AG09309 (cell line): Measurements from ENCODE around the gene RAP1GAP.

Source experiments
- DNase-seq: peaks from one replicate; pipeline ENCODE4 v3.0.0-alpha.2; 2010; ENCODE audit warnings: low read depth
- H3K4me3 ChIP-seq: 2 replicates; pipeline ENCODE4 v1.5.1; 2011; ENCODE audit warnings: mild to moderate bottlenecking, low read depth, low read length, moderate library complexity; ENCODE audit not compliant: control insufficient read depth
- TF ChIP-seq, protein P1 (sequence below): IDR thresholded peaks from 2 replicates; pipeline ENCODE4 v1.5.1; 2011; ENCODE audit warnings: mild to moderate bottlenecking, low read depth, low read length, inconsistent platforms; ENCODE audit not compliant: insufficient read depth, control insufficient read depth; ENCODE audit errors: missing control alignments

Gene RAP1GAP

DNA sequence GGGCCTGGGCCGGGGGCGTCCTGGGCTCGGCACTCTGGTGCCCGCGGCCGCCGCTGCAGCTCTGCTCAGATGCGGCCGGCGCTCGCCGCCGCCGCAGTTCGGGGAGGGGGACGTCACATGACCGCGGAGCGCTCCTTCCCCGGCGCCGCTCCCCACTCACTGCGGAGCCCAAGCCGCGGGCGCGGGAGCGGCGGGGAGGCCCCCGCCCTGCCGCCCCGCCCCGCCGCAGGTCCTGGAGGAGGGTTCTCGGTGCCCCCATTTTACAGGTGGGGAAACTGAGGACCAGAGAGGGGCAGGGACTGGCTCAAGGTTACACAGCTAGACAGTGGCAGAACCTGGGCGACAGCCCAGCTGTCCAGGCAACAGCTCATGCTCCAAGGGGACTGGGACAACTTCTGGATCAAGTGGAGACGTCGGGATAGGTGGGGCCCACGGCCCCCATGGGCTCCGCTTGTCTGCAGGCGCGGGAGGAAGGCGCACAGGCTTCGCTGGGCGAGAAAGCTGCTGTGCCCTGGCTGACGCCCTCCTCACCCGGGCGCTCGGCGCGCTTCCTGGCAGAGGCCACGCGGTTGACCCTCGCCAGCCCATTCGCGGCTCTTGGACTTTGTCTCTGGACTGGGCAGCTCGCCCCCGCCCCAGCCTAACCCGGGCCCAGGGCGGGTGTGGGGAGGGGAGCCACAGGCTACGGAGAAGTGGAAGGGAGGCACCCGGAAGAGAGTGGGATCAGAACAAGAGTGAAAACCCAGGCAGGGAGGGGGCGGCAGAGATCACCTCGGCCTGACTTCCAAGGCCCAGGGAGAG lies at the start of gene RAP1GAP:
Gene RAP1GAP (minus strand): TSS at position 100 of the 801 bp plus-strand sequence. CDS start 49,325 bp downstream, outside the sequence.
- DNase-seq = no peak
- TF ChIP-seq, protein P1, sequence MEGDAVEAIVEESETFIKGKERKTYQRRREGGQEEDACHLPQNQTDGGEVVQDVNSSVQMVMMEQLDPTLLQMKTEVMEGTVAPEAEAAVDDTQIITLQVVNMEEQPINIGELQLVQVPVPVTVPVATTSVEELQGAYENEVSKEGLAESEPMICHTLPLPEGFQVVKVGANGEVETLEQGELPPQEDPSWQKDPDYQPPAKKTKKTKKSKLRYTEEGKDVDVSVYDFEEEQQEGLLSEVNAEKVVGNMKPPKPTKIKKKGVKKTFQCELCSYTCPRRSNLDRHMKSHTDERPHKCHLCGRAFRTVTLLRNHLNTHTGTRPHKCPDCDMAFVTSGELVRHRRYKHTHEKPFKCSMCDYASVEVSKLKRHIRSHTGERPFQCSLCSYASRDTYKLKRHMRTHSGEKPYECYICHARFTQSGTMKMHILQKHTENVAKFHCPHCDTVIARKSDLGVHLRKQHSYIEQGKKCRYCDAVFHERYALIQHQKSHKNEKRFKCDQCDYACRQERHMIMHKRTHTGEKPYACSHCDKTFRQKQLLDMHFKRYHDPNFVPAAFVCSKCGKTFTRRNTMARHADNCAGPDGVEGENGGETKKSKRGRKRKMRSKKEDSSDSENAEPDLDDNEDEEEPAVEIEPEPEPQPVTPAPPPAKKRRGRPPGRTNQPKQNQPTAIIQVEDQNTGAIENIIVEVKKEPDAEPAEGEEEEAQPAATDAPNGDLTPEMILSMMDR = no peak
- H3K4me3 ChIP-seq = peak within 1 kb of the TSS; percentile 7

DNA sequence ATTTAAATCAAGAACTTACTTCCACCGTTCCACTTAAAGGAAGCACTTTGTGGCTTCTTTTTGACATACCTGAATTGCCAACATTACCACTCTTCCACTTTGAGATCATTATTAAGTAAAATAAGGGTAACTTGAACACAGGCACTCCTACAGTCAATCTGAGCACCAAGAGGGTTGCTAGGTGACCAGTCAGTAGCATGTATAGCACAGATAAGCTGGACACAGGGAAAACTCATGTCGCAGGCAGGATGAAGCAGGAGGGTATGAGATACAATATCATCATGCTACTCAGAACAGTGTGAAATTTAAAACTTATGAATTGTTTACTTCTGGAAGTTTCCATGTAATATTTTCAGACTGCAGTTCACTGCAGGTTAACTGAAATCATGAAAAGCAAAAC lies 47.0 kb upstream of the RAP1GAP start:
- TF ChIP-seq, protein P1 = no peak
- no peak for DNase-seq
- no peak overlapping the region for H3K4me3 ChIP-seq

DNA sequence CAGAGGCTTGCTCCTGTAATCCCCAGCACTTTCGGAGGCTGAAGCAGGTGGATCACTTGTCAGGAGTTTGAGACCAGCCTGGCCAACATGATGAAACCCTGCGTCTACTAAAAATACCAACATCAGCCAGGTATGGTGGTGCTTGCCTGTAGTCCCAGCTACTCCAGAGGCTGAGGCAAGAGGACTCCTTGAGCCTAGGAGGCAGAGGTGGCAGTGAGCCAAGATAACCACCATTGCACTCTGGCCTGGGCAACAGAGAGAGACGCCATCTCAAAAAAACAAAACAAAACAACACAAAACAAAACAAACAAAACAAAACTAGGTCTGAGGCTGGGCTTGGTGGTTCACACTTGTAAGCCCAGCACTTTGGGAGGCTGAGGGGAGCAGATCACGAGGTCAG lies 38.7 kb upstream of the RAP1GAP start:
- TF ChIP-seq, protein P1 = no peak
- H3K4me3 ChIP-seq = no peak overlapping the region
- DNase-seq = no peak

DNA sequence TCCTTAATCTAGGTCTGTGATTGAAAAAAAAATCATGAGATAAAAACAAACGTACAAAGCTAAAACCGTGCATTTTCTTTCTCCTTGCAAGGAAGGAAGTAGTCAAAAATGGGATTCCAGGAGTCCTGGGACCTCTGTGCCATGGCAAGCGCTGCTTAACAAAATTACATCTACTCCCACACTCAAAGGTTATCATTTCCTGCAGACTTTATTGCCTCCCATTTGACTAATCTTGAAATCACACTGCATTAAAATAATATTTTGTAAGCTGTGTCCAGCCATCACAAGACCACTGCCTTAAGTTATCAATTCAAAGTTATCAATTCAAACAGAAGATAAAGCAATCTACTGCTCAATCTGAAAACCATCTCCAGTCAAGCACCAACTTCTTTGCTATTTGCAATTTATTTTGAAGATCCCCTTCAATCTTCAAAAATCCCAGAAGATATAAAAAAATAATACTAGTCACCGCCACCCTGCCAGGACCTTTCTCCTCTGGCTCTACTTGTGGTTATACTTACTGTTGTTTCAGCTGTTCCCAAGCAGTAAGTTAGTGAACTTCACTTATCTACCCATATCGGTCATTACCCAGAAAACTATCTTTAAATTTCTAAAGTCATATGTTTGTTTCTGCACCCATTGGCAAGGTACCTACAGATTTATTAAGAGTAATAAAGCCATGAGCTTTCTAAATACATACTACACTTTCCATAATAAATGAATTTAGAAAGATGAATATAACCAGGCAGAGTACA lies 38.1 kb upstream of the RAP1GAP start:
- TF ChIP-seq, protein P1 = no peak
- no peak for DNase-seq
- H3K4me3 ChIP-seq = no peak overlapping the region

DNA sequence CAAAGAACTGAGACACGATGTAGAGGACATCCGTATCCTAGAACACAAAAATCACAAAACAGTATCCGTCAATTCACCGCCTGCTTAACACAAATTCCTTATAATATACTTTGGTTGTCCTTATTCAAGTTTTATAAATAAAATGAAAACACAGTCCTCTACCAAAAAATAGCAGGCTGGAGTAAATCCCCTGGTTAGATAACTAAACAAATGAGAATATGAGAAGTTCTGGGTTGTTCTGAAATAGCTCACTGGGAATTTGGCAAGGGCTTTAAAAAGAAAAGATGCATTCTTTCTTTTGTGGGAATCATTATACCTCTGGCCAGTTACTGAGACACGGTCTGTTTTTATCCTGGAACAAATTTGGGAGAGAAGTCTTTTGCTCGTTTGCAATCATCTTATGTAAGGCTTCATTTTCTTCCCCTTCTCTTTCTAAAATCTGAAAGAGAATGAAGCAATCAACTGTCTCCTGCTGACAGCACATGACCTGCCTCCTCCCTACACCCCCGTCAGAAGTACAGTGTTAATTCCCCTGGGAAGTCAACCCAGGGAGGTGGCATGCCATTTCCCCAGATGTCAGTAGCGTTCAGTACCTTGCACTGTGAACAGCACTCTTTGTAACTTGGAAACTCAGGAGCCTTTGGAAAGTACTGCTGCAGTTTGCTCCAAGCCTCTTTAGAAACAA lies 37.1 kb upstream of the RAP1GAP start:
- no peak overlapping the region for H3K4me3 ChIP-seq
- TF ChIP-seq, protein P1 = no peak
- peak; percentile 10 for DNase-seq

DNA sequence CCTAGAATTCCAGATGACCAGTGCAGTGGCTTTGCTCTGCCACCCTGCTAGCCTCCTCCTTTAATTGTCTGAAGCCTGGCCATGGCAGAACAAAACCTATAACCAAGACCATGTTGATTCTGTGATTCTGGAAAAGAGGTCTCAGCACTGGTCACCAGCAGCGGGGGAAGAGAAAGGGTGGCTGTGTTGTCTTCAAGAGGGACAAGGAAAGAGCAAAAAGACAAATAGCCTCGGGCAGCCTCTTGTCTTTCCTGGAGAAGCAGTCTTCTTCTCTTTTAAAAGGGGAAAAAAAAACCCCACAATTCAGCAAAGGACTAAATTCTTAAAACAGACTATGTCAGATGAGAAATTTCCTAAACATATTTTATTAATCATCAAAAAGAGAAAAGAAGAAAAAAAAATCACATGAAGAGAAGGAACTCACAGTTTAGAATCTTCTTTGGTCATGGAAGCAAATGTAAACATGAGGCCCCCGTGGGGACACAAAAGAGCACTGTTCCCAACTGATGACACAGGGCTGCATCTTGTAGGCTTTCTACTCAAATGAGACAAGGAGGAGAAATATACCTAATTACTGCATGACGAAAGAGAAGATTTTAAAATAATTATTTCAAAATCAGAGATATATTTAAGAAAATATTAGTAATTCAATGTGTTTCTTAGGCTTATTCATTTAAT lies 36.3 kb upstream of the RAP1GAP start:
- DNase-seq = no peak
- TF ChIP-seq, protein P1 = no peak
- H3K4me3 ChIP-seq = no peak overlapping the region
